ENCODE data around the gene MYO18B. TPM values are rescaled to one million over a fixed set of nuclear protein-coding genes. Genes with fewer than 3 reads are reported as not detected.

The MYO18B gene
- total RNA-seq = 71.8 and 178 TPM in 2 replicates
- polyA plus RNA-seq = 35.6 and 79.1 TPM in 2 replicates

DNA sequence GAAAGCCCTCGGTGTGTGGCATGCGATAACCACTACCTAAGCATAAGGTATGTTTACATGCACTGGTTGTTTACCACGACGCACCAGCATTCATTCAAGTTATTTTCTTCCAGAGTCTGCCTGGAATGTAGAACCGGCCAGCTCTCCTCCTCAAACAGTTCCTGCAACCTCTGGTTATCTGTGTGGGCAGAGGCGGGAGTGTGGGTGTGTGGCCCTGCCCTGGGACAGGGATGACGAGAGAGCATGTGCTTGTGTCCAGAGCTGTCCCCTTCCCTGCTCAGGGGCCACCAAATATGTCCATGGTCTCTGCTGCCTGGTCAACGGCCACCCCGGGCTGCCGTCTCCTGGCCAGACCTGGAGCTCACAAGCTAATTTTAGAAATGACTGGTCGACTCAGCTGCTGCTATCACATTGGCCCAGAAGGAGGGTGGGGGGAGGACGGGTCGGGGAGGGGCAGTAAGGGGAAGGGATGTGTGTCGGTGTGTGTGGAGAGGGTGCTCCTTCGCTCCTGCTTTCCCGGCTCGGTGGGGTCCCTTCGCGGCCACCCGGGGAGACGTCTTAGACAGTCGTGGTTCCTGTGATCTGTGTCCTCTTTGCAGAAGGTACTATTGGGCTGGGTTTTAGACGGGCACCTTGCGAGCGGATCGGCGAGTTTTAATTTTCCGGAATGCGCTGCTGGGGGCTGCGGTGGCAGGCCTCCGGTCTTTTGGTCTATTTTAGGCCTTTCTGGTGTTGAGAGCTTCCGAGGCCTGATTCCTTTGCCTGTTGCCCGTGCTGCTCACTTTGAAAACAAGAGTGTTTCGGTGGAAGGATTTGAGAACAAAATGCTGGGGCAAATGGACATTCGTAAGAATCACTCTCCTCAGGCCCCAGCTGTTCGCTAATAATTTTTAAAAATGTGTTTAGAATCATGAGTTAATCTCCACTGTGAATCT is at the start of gene MYO18B:
TSS of gene MYO18B (plus strand) at position 497 of the 935 bp plus-strand sequence. CDS start 18,905 bp downstream, outside the sequence.
- Histone ChIP-seq H3K9me3 (ENCODE audit: low read depth) (no peaks in the 10 kb centered on the region), H3K4me1 (ENCODE audit: low read depth) (peaks cover 20% of the 10 kb centered on the region), H3K36me3 (no peaks in the 10 kb centered on the region), H3K27ac (peak within 1 kb of the TSS; percentile 100), H3K27me3 (no peaks in the 10 kb centered on the region), H3K4me3 (peak within 1 kb of the TSS; percentile 59)
- DNase-seq (ENCODE audit: low read depth in 1 of 2, low spot score in 1 of 2) = peak; percentile 24 to 94
- TF ChIP-seq CTCF (IDR thresholded peaks at IDR 0.05; ENCODE audit: low read depth, low read length) = no peak

DNA sequence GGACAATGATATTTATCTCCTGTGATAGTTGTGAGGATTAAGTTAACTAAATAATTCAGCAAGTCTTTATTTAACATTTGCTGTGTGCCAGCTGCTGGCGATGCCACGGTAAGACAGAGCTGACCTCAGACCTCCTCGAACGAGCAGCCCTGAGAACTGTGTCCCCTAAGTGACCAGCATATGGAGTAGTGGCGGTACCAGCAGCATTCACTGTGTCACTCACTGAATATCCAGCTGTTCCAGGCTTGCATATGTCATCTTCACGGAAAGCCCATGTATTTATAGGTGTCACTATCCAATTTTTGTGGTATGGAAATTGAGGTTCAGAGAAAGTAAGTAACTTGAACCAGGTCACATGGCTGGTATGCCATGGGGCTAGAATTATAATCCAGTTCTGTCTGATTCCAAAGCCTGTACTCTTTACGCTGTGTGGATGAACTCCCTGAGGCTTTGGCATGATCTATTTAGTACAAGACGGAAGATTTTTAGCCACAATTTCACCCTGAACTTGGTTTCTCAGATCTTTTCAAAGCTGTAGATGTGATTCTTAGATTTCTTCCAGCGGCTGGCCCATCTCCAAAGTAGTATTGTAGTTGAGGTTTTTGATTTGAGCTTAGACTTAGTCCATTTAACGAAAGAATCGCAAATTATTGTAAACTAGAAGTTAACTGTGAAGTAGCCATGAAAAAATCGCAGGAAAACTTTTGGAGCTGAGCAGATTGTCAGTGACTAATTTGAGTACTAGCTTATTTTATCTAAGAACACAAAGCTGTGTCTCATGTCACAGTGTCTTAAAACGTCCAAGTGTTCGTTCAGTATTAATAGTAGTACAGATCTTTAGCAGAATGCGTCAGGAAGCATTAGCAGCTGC is 49.4 kb upstream of the MYO18B start:
- Histone ChIP-seq H3K9me3 (ENCODE audit: low read depth) (no peaks in the 10 kb centered on the region), H3K4me1 (ENCODE audit: low read depth) (peaks cover 9% of the 10 kb centered on the region), H3K36me3 (peaks cover 3% of the 10 kb centered on the region), H3K4me3 (no peak overlapping the region), H3K27me3 (no peaks in the 10 kb centered on the region), H3K27ac (peak overlapping the region; percentile 20)
- DNase-seq (ENCODE audit: low read depth in 1 of 2, low spot score in 1 of 2) = no peak
- no peak for TF ChIP-seq CTCF (IDR thresholded peaks at IDR 0.05; ENCODE audit: low read depth, low read length)

- no peak overlapping the region for H3K4me3 ChIP-seq
- peak overlapping the region; percentile 20 for H3K27ac ChIP-seq
- H3K4me1 ChIP-seq (ENCODE audit: low read depth) = peaks cover 9% of the 10 kb centered on the region
- no peak for DNase-seq (ENCODE audit: low read depth in 1 of 2, low spot score in 1 of 2)
- H3K9me3 ChIP-seq (ENCODE audit: low read depth) = no peaks in the 10 kb centered on the region
- TF ChIP-seq CTCF (IDR thresholded peaks at IDR 0.05; ENCODE audit: low read depth, low read length) = no peak
- peaks cover 3% of the 10 kb centered on the region for H3K36me3 ChIP-seq
- no peaks in the 10 kb centered on the region for H3K27me3 ChIP-seq
Observed at GRCh38 chr22:25693268-25693565, 48.8 kb upstream of the MYO18B start.

DNA sequence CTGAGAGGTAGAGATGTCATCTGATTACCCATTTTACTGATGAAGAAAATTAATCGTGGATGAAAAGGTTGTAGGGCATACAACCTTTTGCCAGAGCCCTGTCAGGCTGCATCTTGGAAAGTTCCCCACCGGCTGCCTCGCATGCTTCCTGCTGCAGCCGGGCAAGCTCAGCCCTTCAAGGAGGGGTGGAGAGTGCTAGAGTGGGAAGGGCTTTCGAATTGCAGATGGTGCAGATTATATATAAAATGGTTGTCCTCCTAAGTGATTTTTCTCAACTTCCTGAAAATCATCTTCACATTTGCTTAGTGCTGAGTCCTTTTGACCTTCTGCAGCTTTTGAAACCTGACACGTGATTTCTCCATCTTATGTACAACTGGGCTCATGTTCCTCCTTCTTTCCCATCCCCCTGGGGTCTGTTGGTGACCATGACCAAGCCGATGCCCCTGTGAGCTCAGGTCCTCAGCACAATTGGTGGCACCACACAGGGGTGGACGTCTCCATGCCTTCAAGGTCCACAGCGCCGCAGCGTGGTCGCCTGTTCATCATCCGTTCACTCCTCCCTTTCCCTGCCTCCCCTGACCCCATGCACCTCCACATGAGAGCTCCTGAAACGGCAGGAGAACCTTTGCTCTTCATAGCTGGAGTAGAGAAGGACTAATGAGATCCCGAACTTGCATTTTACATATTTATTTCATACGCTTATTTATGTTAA is 47.6 kb upstream of the MYO18B start:
- no peak overlapping the region for H3K4me3 ChIP-seq
- peaks cover 9% of the 10 kb centered on the region for H3K4me1 ChIP-seq (ENCODE audit: low read depth)
- TF ChIP-seq CTCF (IDR thresholded peaks at IDR 0.05; ENCODE audit: low read depth, low read length) = no peak
- no peaks in the 10 kb centered on the region for H3K27me3 ChIP-seq
- no peak for DNase-seq (ENCODE audit: low read depth in 1 of 2, low spot score in 1 of 2)
- no peak overlapping the region for H3K27ac ChIP-seq
- H3K9me3 ChIP-seq (ENCODE audit: low read depth) = no peaks in the 10 kb centered on the region
- peaks cover 3% of the 10 kb centered on the region for H3K36me3 ChIP-seq

DNA sequence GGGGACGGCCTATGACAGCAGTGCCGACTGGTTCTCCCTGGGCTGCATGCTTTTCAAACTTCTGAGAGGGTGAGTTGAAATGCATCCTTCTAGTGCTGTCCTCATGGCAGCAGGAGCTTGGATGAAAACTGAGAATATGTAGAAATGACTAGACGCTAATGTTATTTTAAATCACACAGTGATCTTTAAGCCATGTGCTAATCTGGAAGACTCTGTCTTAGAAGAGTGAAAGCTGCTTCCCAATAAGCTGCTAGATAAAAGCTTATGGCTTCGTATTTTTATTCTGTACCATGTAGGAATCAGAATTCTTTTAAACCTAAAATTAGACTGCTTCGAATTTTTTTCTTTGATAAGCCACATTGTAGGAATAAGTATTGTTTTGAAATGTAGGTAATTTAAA is 46.8 kb upstream of the MYO18B start:
- DNase-seq (ENCODE audit: low read depth in 1 of 2, low spot score in 1 of 2) = no peak
- H3K4me3 ChIP-seq = no peak overlapping the region
- no peaks in the 10 kb centered on the region for H3K27me3 ChIP-seq
- H3K27ac ChIP-seq = no peak overlapping the region
- peaks cover 9% of the 10 kb centered on the region for H3K4me1 ChIP-seq (ENCODE audit: low read depth)
- TF ChIP-seq CTCF (IDR thresholded peaks at IDR 0.05; ENCODE audit: low read depth, low read length) = no peak
- H3K9me3 ChIP-seq (ENCODE audit: low read depth) = no peaks in the 10 kb centered on the region
- peaks cover 3% of the 10 kb centered on the region for H3K36me3 ChIP-seq

Measured in cardiac muscle cell (in vitro differentiated cells and primary cell).